ENCODE measurements around the gene HADH. TPM values are rescaled to one million over a fixed set of nuclear protein-coding genes. Genes with fewer than 3 reads are reported as not detected.

The HADH gene
- total and polyA plus RNA-seq, 11 donors = 60.6 to 382 (median 199) TPM

- ATAC-seq (peak; percentile 27 to 47 (median 35)), DNase-seq (no peak)
- H3K4me1 ChIP-seq = peaks cover 0 to 51% (median 29%) of the 10 kb centered on the region in 12 donors
- TF ChIP-seq CTCF (IDR thresholded peaks at IDR 0.05) (no peak), POLR2A (IDR thresholded peaks at IDR 0.05) (no peak)
- intact Hi-C loops (cut with DNase I) = loop anchor here in 7 of 10 donors (1.0 to 10.0 kb wide), 5 partner anchors 54 to 167 kb away; partner anchors contain the start of genes CYP2U1 (in 7 of the 7) and SGMS2 (in 1 of the 7)
- 6 to 11% (median 9%) methylated on average over 8 of the region's 8 CpGs for WGBS, 4 donors
- peak overlapping the region; percentile 62 to 92 (median 84) for H3K4me3 ChIP-seq
- no peaks in the 10 kb centered on the region for H3K9me3 ChIP-seq
- peak overlapping the region; percentile 12 to 97 (median 94) for H3K27ac ChIP-seq
- no peaks in the 10 kb centered on the region for H3K27me3 ChIP-seq
- H3K36me3 ChIP-seq = no peaks in the 10 kb centered on the region
These were observed 540 bp upstream of the HADH start for GRCh38 chr4:107989162-107989536.

- ATAC-seq = no peak
- H3K4me1 ChIP-seq = peaks cover 0 to 75% (median 48%) of the 10 kb centered on the region in 12 donors
- no peaks in the 10 kb centered on the region for H3K9me3 ChIP-seq
- no peaks in the 10 kb centered on the region for H3K36me3 ChIP-seq
- WGBS, 4 donors = 37 to 58% (median 56%) methylated on average over 3 of the region's 3 CpGs
- no peaks in the 10 kb centered on the region for H3K27me3 ChIP-seq
- intact Hi-C loops (cut with DNase I) = loop anchor here in 3 of 10 donors (5.0 to 10.0 kb wide), 4 partner anchors 60 to 270 kb away; partner anchors contain the start of genes CYP2U1 (in 1 of the 3), PAPSS1 (in 1 of the 3) and SGMS2 (in 1 of the 3)
- TF ChIP-seq CTCF (IDR thresholded peaks at IDR 0.05) = no peak
- TF ChIP-seq POLR2A (IDR thresholded peaks at IDR 0.05) = no peak
- H3K4me3 ChIP-seq = peak overlapping the region in 10 of 12 donors; percentile 0 to 92 (median 86)
- peak overlapping the region in 11 of 12 donors; percentile 4 to 97 (median 94) for H3K27ac ChIP-seq
- no peak for DNase-seq
These were observed 2.4 kb downstream of the HADH start for GRCh38 chr4:107991945-107992630.

GRCh38 chr4:107993969-107994368 is 4.3 kb downstream of the HADH start:
- 36 to 49% (median 42%) methylated on average over 3 of the region's 3 CpGs for WGBS, 4 donors

More at GRCh38 chr4:107993969-107994368, 4.3 kb downstream of the HADH start:
- TF ChIP-seq CTCF (IDR thresholded peaks at IDR 0.05) = no peak
- no peak for TF ChIP-seq POLR2A (IDR thresholded peaks at IDR 0.05)
- no peak for DNase-seq
- intact Hi-C loops (cut with DNase I) = loop anchor here in 3 of 10 donors (5.0 to 10.0 kb wide), 4 partner anchors 62 to 272 kb away; partner anchors contain the start of genes CYP2U1 (in 1 of the 3), PAPSS1 (in 1 of the 3) and SGMS2 (in 1 of the 3)
- H3K4me3 ChIP-seq = peak overlapping the region in 3 of 12 donors; percentile 2 to 86 (median 6)
- H3K27ac ChIP-seq = peak overlapping the region in 10 of 12 donors; percentile 9 to 97 (median 90)
- no peaks in the 10 kb centered on the region for H3K9me3 ChIP-seq
- no peak for ATAC-seq
- no peaks in the 10 kb centered on the region for H3K27me3 ChIP-seq
- peaks cover 0 to 82% (median 50%) of the 10 kb centered on the region in 12 donors for H3K4me1 ChIP-seq
- no peaks in the 10 kb centered on the region for H3K36me3 ChIP-seq

All from heart left ventricle (tissue), 16 donors.